IMR-90 (cell line): ENCODE measurements around the gene DOCK2. TPM values are rescaled to one million over a fixed set of nuclear protein-coding genes. Genes with fewer than 3 reads are reported as not detected.

ENCODE experiments used
- ATAC-seq: fragments of 200-7000 bp; cut with Tn5 transposase; 2 replicates; pipeline ENCODE4 v1.9.1; 2020; ENCODE audit warnings: low read depth, mild to moderate bottlenecking, moderate library complexity
- BruUV-seq: library from RNA; stranded (reverse); fragments of 400-500 nt; replicated peaks from 2 replicates; lab custom pipeline; 2021; lab: Mats Ljungman, UMichigan
- CTCF ChIA-PET: fragments of 300-600 bp; formaldehyde crosslinking; extraction: SDS; loops from one replicate; lab custom pipeline; 2021; ENCODE audit warnings: antibody characterized with exemption; lab: Yijun Ruan, JAX
- POLR2A ChIA-PET: fragments of 300-600 bp; sonication (Branson Sonifier 250); formaldehyde crosslinking; loops from one replicate; lab custom pipeline; 2022; ENCODE audit warnings: antibody characterized with exemption; ENCODE audit not compliant: unreplicated experiment; lab: Charles Lee
- DNase-seq: peaks from one replicate; pipeline ENCODE4 v3.0.0; 2013
- H2AFZ ChIP-seq: replicated peaks from 2 replicates; pipeline ENCODE3; 2013; ENCODE audit warnings: low read length, mild to moderate bottlenecking; ENCODE audit not compliant: poor library complexity
- H2AK5ac ChIP-seq: 2 replicates; pipeline ENCODE4 v1.6.1; 2013; ENCODE audit warnings: low read depth, low read length, inconsistent platforms
- H2AK9ac ChIP-seq: replicated peaks from 2 replicates; pipeline ENCODE3; 2013; ENCODE audit warnings: mild to moderate bottlenecking, low read depth, low read length, moderate library complexity; ENCODE audit not compliant: poor library complexity
- H2BK120ac ChIP-seq: 2 replicates; pipeline ENCODE4 v1.6.1; 2013; ENCODE audit warnings: low read depth, low read length, inconsistent platforms
- H2BK15ac ChIP-seq: 3 replicates; pipeline ENCODE4 v1.6.1; 2013; ENCODE audit warnings: low read depth, low read length, inconsistent platforms
- H2BK20ac ChIP-seq: 2 replicates; pipeline ENCODE4 v1.6.1; 2013; ENCODE audit warnings: low read depth, mild to moderate bottlenecking, inconsistent platforms, low read length, moderate library complexity
- H2BK5ac ChIP-seq: 2 replicates; pipeline ENCODE4 v1.6.1; 2013; ENCODE audit warnings: mild to moderate bottlenecking, low read depth, low read length, inconsistent platforms; ENCODE audit not compliant: poor library complexity, severe bottlenecking
- H3K14ac ChIP-seq: replicated peaks from 2 replicates; pipeline ENCODE4 v1.6.1; 2013; ENCODE audit warnings: low read depth, low read length, inconsistent platforms
- H3K18ac ChIP-seq: 2 replicates; pipeline ENCODE4 v1.6.1; 2013; ENCODE audit warnings: low read depth, low read length, control low read depth
- H3K23ac ChIP-seq: 2 replicates; pipeline ENCODE4 v1.6.1; 2013; ENCODE audit warnings: low read depth, low read length, inconsistent platforms
- H3K27ac ChIP-seq: 2 replicates; pipeline ENCODE4 v1.5.1; 2013; ENCODE audit warnings: mild to moderate bottlenecking, control low read depth, low read length; ENCODE audit not compliant: insufficient read depth
- H3K27me3 ChIP-seq: 2 replicates; pipeline ENCODE4 v1.6.1; 2013; ENCODE audit warnings: low read length; ENCODE audit not compliant: control insufficient read depth, insufficient read depth
- H3K36me3 ChIP-seq: 2 replicates; pipeline ENCODE4 v1.6.1; 2013; ENCODE audit warnings: low read length, mixed read lengths; ENCODE audit not compliant: control insufficient read depth, insufficient read depth
- H3K4ac ChIP-seq: 2 replicates; pipeline ENCODE4 v1.6.1; 2013; ENCODE audit warnings: low read depth, low read length, inconsistent platforms
- H3K4me1 ChIP-seq: 2 replicates; pipeline ENCODE4 v1.6.1; 2013; ENCODE audit warnings: low read length, mixed read lengths; ENCODE audit not compliant: control insufficient read depth, insufficient read depth
- H3K4me2 ChIP-seq: 2 replicates; pipeline ENCODE4 v1.6.1; 2013; ENCODE audit warnings: low read depth, mild to moderate bottlenecking, control low read depth, low read length, moderate library complexity
- H3K4me3 ChIP-seq: 2 replicates; pipeline ENCODE4 v1.5.1; 2013; ENCODE audit warnings: low read depth, mild to moderate bottlenecking, control low read depth, low read length, moderate library complexity; ENCODE audit not compliant: insufficient read depth
- H3K56ac ChIP-seq: 2 replicates; pipeline ENCODE4 v1.6.1; 2013; ENCODE audit warnings: low read length, inconsistent platforms; ENCODE audit not compliant: insufficient read depth; ENCODE audit errors: extremely low read depth
- H3K79me1 ChIP-seq, 2 experiments: 2 replicates each; pipeline ENCODE4 v1.6.1; 2013; ENCODE audit warnings: low read length in 2 of 2, inconsistent platforms in 1 of 2, low read depth in 1 of 2
- H3K9ac ChIP-seq: 2 replicates; pipeline ENCODE4 v1.6.1; 2013; ENCODE audit warnings: low read depth, low read length, control low read depth
- H3K9me1 ChIP-seq: 2 replicates; pipeline ENCODE4 v1.6.1; 2013; ENCODE audit warnings: low read length, inconsistent platforms; ENCODE audit not compliant: insufficient read depth
- H3K9me3 ChIP-seq: 2 replicates; pipeline ENCODE4 v1.6.1; 2013; ENCODE audit warnings: low read length; ENCODE audit not compliant: control insufficient read depth, insufficient read depth
- H4K20me1 ChIP-seq: 2 replicates; pipeline ENCODE4 v1.6.1; 2013; ENCODE audit warnings: low read length, inconsistent platforms; ENCODE audit not compliant: insufficient read depth
- H4K5ac ChIP-seq: 2 replicates; pipeline ENCODE4 v1.6.1; 2013; ENCODE audit warnings: mild to moderate bottlenecking, low read depth, low read length, control low read depth
- H4K8ac ChIP-seq, 2 experiments: 2 replicates each; pipeline ENCODE4 v1.6.1; 2013; ENCODE audit warnings: low read depth in 2 of 2, low read length in 2 of 2, control low read depth in 1 of 2, inconsistent platforms in 1 of 2
- H4K91ac ChIP-seq: 2 replicates; pipeline ENCODE4 v1.6.1; 2013; ENCODE audit warnings: low read depth, low read length, inconsistent platforms; ENCODE audit not compliant: insufficient read depth
- BHLHE40 ChIP-seq: fragments of 150-350 bp; IDR thresholded peaks from 2 replicates; pipeline ENCODE4 v1.6.1; 2016; ENCODE audit warnings: mild to moderate bottlenecking, low read depth, low read length
- CEBPB ChIP-seq: IDR thresholded peaks from 2 replicates; pipeline ENCODE4 v1.6.1; 2012; ENCODE audit warnings: low read depth, low read length, improper control_type of control experiment
- CTCF ChIP-seq: conservative IDR thresholded peaks from 2 replicates; pipeline ENCODE4 v1.5.1; 2012; ENCODE audit warnings: mild to moderate bottlenecking, low read depth, low read length, improper control_type of control experiment
- MAZ ChIP-seq: IDR thresholded peaks from 2 replicates; pipeline ENCODE4 v1.6.1; 2012; ENCODE audit warnings: low read depth, mild to moderate bottlenecking, low read length, improper control_type of control experiment, moderate library complexity, borderline replicate concordance
- RCOR1 ChIP-seq: IDR thresholded peaks from 2 replicates; pipeline ENCODE4 v1.6.1; 2012; ENCODE audit warnings: mild to moderate bottlenecking, low read length, improper control_type of control experiment; ENCODE audit not compliant: insufficient replicate concordance
- USF2 ChIP-seq: fragments of 150-350 bp; IDR thresholded peaks from 2 replicates; pipeline ENCODE4 v1.6.1; 2017; ENCODE audit warnings: mild to moderate bottlenecking, antibody characterized with exemption, low read length, low read depth
- WGBS, 2 experiments: methylation state at CpG; one replicate each; pipeline versions ENCODE4 v1.1.5 to v1.1.7; 2013; ENCODE audit warnings: missing lambda C conversion rate in 2 of 2; ENCODE audit not compliant: insufficient read length in 1 of 2; ENCODE audit errors: extremely low coverage in 2 of 2; 5-methylcytosine and 5-hydroxymethylcytosine counted together
- dilution Hi-C: fragments of 300-500 bp; cut with HindIII; formaldehyde crosslinking; loops from one replicate; pipeline ENCODE4 v1.14.3; 2018; ENCODE audit warnings: low sequenced_read_pairs; ENCODE audit not compliant: unreplicated experiment
- in situ Hi-C: fragments of 300-500 bp; cut with MboI; formaldehyde crosslinking; loops from 3 replicates; pipeline ENCODE4 v1.14.3; 2019; ENCODE audit warnings: low sequenced_read_pairs, inconsistent platforms, mixed read lengths
- intact Hi-C: fragments of 100-400 bp; cut with micrococcal nuclease; formaldehyde crosslinking; loops from 2 replicates; pipeline ENCODE4 v1.10.0; 2022
- polyA plus RNA-seq, 3 experiments: library from polyadenylated mRNA; depleted of rRNA; stranded (reverse); fragments of >200 nt; gene quantifications; 2 replicates each; pipeline ENCODE4 v1.2.3, GENCODE V29; 2012; ENCODE audit warnings: low replicate concordance in 1 of 3
- total RNA-seq: library from RNA; depleted of rRNA; stranded (reverse); fragments of >200 nt; gene quantifications from 2 replicates; pipeline ENCODE4 v1.2.3, GENCODE V29; 2012

DOCK2 gene
- total and polyA plus RNA-seq, 2 of the 4 experiments (the other 2 are of a cell fraction), result 0.72 to 3.0 TPM

GRCh38 chr5:169838688-169839087 is 201.6 kb downstream of the DOCK2 start:
- intact Hi-C loops, result no loop called here
- Histone ChIP-seq H3K9me1 (peaks cover 3% of the 10 kb centered on the region; the same call in 1 of the 2 replicates), H2BK20ac (no peak overlapping the region), H4K20me1 (no peaks in the 10 kb centered on the region), H2AFZ (no peak overlapping the region), H2BK5ac (no peak overlapping the region), H3K36me3 (no peaks in the 10 kb centered on the region), H3K14ac (no peak overlapping the region), H3K4me2 (no peak overlapping the region), H3K4ac (no peak overlapping the region), H3K79me1 (no peaks in the 10 kb centered on the region), H3K9ac (no peak overlapping the region), H2BK120ac (no peak overlapping the region), H3K9me3 (no peaks in the 10 kb centered on the region), H3K23ac (no peak overlapping the region), H3K18ac (no peak overlapping the region), H2AK9ac (no peak overlapping the region), H2BK15ac (no peak overlapping the region), H4K8ac (no peak overlapping the region), H3K4me3 (no peak overlapping the region), H2AK5ac (no peak overlapping the region), H3K27ac (no peak overlapping the region), H3K56ac (no peak overlapping the region), H4K91ac (no peak overlapping the region), H3K4me1 (no peaks in the 10 kb centered on the region; the same call in 1 of the 2 replicates), H4K5ac (no peak overlapping the region), H3K27me3 (no peaks in the 10 kb centered on the region)
- BruUV-seq, result no TSS peak
- DNase-seq, result no peak
- CTCF ChIA-PET, result interaction anchor here (0.8 kb wide), 1 partner anchor 12 kb away, joined by 3 read pairs; no protein-coding TSS in a partner anchor
- POLR2A ChIA-PET, result no interaction called here
- WGBS, 2 experiments, result 75% methylated on average over 2 of the region's 3 CpGs; no CpG with 5 or more reads in 1 of the 2 experiments
- in situ Hi-C loops, result no loop called here
- no peak for ATAC-seq
- dilution Hi-C loops, result no loop called here
- no peak for TF ChIP-seq CEBPB
- TF ChIP-seq USF2, result no peak
- TF ChIP-seq BHLHE40, result no peak
- TF ChIP-seq MAZ, result no peak
- no peak for TF ChIP-seq CTCF
- no peak for TF ChIP-seq RCOR1
